K562 (cell line): ENCODE results near the gene MALAT1. TPM values are rescaled to one million over a fixed set of nuclear protein-coding genes. Genes with fewer than 3 reads are reported as not detected.

Source experiments
- CEBPB ChIP-seq: fragments of 450-650 bp; IDR thresholded peaks from 2 replicates; pipeline ENCODE4 v1.6.1; 2016; ENCODE audit warnings: missing genetic modification characterization, missing compliant biosample characterization
- FOXK1 ChIP-seq: sonication (generic); formaldehyde crosslinking; IDR thresholded peaks from 2 replicates; pipeline ENCODE4 v1.8.0; 2022; ENCODE audit warnings: missing genetic modification reagents, mild to moderate bottlenecking, borderline replicate concordance
- HDAC6 ChIP-seq: IDR thresholded peaks from 2 replicates; pipeline ENCODE4 v1.6.1; 2012; ENCODE audit warnings: low read depth, mild to moderate bottlenecking, control low read depth, inconsistent platforms, low read length, moderate library complexity
- JUND ChIP-seq, 2 experiments: IDR thresholded peaks; 2 replicates in 1 of 2; 3 replicates in 1 of 2; pipeline ENCODE4 v1.6.1; 2011; ENCODE audit warnings: borderline replicate concordance in 2 of 2, low read depth in 2 of 2, low read length in 2 of 2, improper control_type of control experiment in 1 of 2, missing biosample characterization in 1 of 2, missing genetic modification characterization in 1 of 2, missing genetic modification reagents in 1 of 2
- MAFF ChIP-seq: IDR thresholded peaks from 2 replicates; pipeline ENCODE4 v1.6.1; 2012; ENCODE audit warnings: low read length, improper control_type of control experiment
- MAFG ChIP-seq: fragments of 450-650 bp; conservative IDR thresholded peaks from 2 replicates; pipeline ENCODE4 v1.6.1; 2016; ENCODE audit warnings: missing genetic modification characterization, missing compliant biosample characterization
- PCBP2 ChIP-seq: fragments of 200-400 bp; formaldehyde crosslinking; IDR thresholded peaks from 2 replicates; pipeline ENCODE4 v1.6.1; 2018; ENCODE audit warnings: low read length, low read depth, mild to moderate bottlenecking, moderate library complexity; ENCODE audit not compliant: poor library complexity, severe bottlenecking
- POLR3A ChIP-seq: IDR thresholded peaks from 2 replicates; pipeline ENCODE4 v1.6.1; 2011; ENCODE audit warnings: borderline replicate concordance, mild to moderate bottlenecking, moderate library complexity; ENCODE audit not compliant: insufficient read length, insufficient read depth; ENCODE audit errors: extremely low read depth
- SIN3B ChIP-seq: fragments of 450-650 bp; IDR thresholded peaks from 2 replicates; pipeline ENCODE4 v1.6.1; 2017; ENCODE audit warnings: low read depth, mild to moderate bottlenecking, moderate library complexity
- SREBF2 ChIP-seq: sonication (generic); formaldehyde crosslinking; IDR thresholded peaks from 2 replicates; pipeline ENCODE4 v1.4.0; 2020; ENCODE audit warnings: mild to moderate bottlenecking, missing genetic modification reagents
- TBP ChIP-seq: optimal IDR thresholded peaks from 2 replicates; pipeline ENCODE3; 2011; ENCODE audit warnings: low read depth, low read length, improper control_type of control experiment
- ZBTB7A ChIP-seq: IDR thresholded peaks from 2 replicates; pipeline ENCODE4 v1.6.1; 2011; ENCODE audit warnings: low read depth, mild to moderate bottlenecking, low read length, moderate library complexity, borderline replicate concordance; ENCODE audit not compliant: control insufficient read depth
- ZNF212 ChIP-seq: fragments of 450-650 bp; formaldehyde crosslinking; IDR thresholded peaks from 2 replicates; pipeline ENCODE4 v1.4.0; 2020; ENCODE audit warnings: mild to moderate bottlenecking
- ZNF217 ChIP-seq: sonication (generic); formaldehyde crosslinking; IDR thresholded peaks from 2 replicates; pipeline ENCODE4 v1.8.0; 2022; ENCODE audit warnings: mild to moderate bottlenecking, missing genetic modification reagents
- ZNF586 ChIP-seq: fragments of 450-650 bp; formaldehyde crosslinking; conservative IDR thresholded peaks from 2 replicates; pipeline ENCODE4 v1.4.0; 2020; ENCODE audit warnings: mild to moderate bottlenecking, moderate library complexity
- ZNF589 ChIP-seq: fragments of 200-800 bp; sonication (Bioruptor generic); IDR thresholded peaks from 2 replicates; pipeline ENCODE4 v1.6.1; 2016; ENCODE audit warnings: low read depth, missing genetic modification characterization, missing compliant biosample characterization
- ZNF780A ChIP-seq: fragments of 250-450 bp; sonication (Bioruptor Pico); IDR thresholded peaks from 2 replicates; pipeline ENCODE4 v1.5.0; 2021; ENCODE audit warnings: mild to moderate bottlenecking
- polyA plus RNA-seq, 8 experiments: library from polyadenylated mRNA; depleted of rRNA in 4 of 8; stranded (reverse) in 5 of 8; unstranded in 3 of 8; fragments of >200 nt; fragmentation: Nextera tagmentation in 2 of 8; fragmentation: Illumina TruSeq in 1 of 8; extraction: Ambion mirVana in 2 of 8; extraction: Trizol in 1 of 8; gene quantifications; 2 replicates each; pipeline versions ENCODE4 v1.2.1 to v1.2.3, GENCODE V29; 2011 to 2014; ENCODE audit warnings: inconsistent platforms in 1 of 8, missing spikeins in 1 of 8
- total RNA-seq, 7 experiments: library from RNA; depleted of rRNA in 6 of 7; stranded (reverse); fragments of >200 nt in 6 of 7; fragmentation: Illumina TruSeq in 2 of 7; extraction: Trizol in 2 of 7; gene quantifications; 2 replicates each; pipeline versions ENCODE4 v1.2.1 to v1.2.3, GENCODE V29; 2011 to 2021; ENCODE audit warnings: low replicate concordance in 1 of 7
- TF ChIP-seq, protein P1 (sequence below): fragments of 450-650 bp; IDR thresholded peaks from 2 replicates; pipeline ENCODE4 v1.6.1; 2014; ENCODE audit warnings: low read depth, mild to moderate bottlenecking, moderate library complexity, borderline replicate concordance
- TF ChIP-seq, protein P2 (sequence below): fragments of 250-450 bp; sonication (Bioruptor Pico); IDR thresholded peaks from 2 replicates; pipeline ENCODE4 v1.5.0; 2020; ENCODE audit warnings: mild to moderate bottlenecking, borderline replicate concordance
- TF ChIP-seq, protein P3 (sequence below): fragments of 250-450 bp; sonication (Bioruptor Pico); IDR thresholded peaks from 2 replicates; pipeline ENCODE4 v1.5.0; 2021; ENCODE audit warnings: mild to moderate bottlenecking, borderline replicate concordance

Gene MALAT1
- total and polyA plus RNA-seq, 9 of the 15 experiments (the other 6 are each of a cell fraction or from before 2014, with no cell fraction given) = 363 to 8,715 (median 2,351) TPM

DNA sequence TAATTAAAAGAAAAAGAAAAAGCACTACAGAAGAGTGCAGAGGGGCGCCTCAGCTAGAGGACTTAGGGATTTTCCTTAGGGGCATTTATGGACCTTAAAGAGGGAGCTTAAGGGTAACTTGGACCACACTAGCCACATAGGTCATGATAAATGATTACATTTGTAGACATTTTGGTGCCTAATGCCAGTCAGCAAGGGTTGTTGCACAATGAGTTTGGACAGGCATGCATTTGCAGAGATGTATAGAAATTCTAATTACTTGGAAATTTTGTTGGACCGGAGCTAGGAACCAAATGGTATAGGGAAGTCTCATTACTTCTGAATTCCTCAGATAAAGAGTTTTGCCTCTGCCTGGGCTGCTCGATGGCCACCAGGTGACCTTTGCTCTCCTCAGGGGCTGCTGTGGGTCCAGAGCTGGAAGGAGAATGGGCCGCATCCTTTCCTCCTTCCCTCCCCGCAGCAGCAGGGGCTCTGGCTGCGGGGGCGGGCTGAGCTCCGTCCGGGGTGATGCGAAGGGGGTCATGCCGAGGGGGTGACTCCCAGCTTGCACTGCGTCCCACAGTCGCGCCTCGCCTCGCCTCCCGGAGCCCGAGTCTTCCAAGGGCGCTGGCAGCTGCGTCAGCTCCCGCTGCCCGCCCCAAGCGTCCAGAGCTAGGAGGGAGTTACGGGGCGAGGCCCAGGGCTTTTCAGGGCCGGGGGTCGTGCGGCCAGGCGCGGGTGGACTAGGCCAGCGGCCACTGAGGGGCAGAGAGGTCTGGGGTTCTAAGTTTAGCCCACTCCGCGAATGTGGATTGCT, 20.3 kb upstream of the MALAT1 start (continued):
- TF ChIP-seq, protein P1, sequence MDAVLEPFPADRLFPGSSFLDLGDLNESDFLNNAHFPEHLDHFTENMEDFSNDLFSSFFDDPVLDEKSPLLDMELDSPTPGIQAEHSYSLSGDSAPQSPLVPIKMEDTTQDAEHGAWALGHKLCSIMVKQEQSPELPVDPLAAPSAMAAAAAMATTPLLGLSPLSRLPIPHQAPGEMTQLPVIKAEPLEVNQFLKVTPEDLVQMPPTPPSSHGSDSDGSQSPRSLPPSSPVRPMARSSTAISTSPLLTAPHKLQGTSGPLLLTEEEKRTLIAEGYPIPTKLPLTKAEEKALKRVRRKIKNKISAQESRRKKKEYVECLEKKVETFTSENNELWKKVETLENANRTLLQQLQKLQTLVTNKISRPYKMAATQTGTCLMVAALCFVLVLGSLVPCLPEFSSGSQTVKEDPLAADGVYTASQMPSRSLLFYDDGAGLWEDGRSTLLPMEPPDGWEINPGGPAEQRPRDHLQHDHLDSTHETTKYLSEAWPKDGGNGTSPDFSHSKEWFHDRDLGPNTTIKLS = no peak; the same call in 1 of the 2 replicates
- TF ChIP-seq FOXK1 (CRISPR knock-in tag) = no peak
- peak; percentile 97 for TF ChIP-seq ZBTB7A
- TF ChIP-seq, protein P2, sequence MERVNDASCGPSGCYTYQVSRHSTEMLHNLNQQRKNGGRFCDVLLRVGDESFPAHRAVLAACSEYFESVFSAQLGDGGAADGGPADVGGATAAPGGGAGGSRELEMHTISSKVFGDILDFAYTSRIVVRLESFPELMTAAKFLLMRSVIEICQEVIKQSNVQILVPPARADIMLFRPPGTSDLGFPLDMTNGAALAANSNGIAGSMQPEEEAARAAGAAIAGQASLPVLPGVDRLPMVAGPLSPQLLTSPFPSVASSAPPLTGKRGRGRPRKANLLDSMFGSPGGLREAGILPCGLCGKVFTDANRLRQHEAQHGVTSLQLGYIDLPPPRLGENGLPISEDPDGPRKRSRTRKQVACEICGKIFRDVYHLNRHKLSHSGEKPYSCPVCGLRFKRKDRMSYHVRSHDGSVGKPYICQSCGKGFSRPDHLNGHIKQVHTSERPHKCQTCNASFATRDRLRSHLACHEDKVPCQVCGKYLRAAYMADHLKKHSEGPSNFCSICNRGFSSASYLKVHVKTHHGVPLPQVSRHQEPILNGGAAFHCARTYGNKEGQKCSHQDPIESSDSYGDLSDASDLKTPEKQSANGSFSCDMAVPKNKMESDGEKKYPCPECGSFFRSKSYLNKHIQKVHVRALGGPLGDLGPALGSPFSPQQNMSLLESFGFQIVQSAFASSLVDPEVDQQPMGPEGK (CRISPR knock-in tag) = no peak
- peak; percentile 59; the same call in 1 of the 2 replicates for TF ChIP-seq ZNF589 (CRISPR knock-in tag)
- peak; percentile 72 for TF ChIP-seq CEBPB (tag)
- peak; percentile 52; the same call in 1 of the 2 replicates for TF ChIP-seq JUND (IDR thresholded peaks at IDR 0.05; ENCODE audit: borderline replicate concordance, low read depth, low read length)
- no peak; the same call in 2 of the 3 replicates for TF ChIP-seq JUND (tag; IDR thresholded peaks at IDR 0.05; ENCODE audit: borderline replicate concordance, low read depth, low read length)
- no peak for TF ChIP-seq SIN3B
- no peak for TF ChIP-seq ZNF217 (CRISPR knock-in tag)
- no peak for TF ChIP-seq HDAC6
- TF ChIP-seq ZNF212 (CRISPR knock-in tag) = no peak
- TF ChIP-seq POLR3A = no peak
- no peak for TF ChIP-seq ZNF780A (CRISPR knock-in tag)
- no peak for TF ChIP-seq MAFG (tag)
- no peak for TF ChIP-seq MAFF
- TF ChIP-seq PCBP2 = no peak
- TF ChIP-seq ZNF586 (CRISPR knock-in tag) = no peak
- TF ChIP-seq TBP = no peak
- TF ChIP-seq, protein P3, sequence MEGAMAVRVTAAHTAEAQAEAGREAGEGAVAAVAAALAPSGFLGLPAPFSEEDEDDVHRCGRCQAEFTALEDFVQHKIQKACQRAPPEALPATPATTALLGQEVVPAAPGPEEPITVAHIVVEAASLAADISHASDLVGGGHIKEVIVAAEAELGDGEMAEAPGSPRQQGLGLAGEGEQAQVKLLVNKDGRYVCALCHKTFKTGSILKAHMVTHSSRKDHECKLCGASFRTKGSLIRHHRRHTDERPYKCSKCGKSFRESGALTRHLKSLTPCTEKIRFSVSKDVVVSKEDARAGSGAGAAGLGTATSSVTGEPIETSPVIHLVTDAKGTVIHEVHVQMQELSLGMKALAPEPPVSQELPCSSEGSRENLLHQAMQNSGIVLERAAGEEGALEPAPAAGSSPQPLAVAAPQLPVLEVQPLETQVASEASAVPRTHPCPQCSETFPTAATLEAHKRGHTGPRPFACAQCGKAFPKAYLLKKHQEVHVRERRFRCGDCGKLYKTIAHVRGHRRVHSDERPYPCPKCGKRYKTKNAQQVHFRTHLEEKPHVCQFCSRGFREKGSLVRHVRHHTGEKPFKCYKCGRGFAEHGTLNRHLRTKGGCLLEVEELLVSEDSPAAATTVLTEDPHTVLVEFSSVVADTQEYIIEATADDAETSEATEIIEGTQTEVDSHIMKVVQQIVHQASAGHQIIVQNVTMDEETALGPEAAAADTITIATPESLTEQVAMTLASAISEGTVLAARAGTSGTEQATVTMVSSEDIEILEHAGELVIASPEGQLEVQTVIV (CRISPR knock-in tag) = no peak
- no peak for TF ChIP-seq SREBF2
